Measurements from ENCODE around the gene STRAP.

- no peak for TF ChIP-seq CTCF (IDR thresholded peaks at IDR 0.05)
- no peak for TF ChIP-seq POLR2A (IDR thresholded peaks at IDR 0.05)
These were observed 60.3 kb downstream of the STRAP start for GRCh38 chr12:15942475-15942874.
